Activated CD4-positive, alpha-beta T cell treated with anti-CD3 and anti-CD28 coated beads, Interleukin-2, amount 50 U/mL, for 1 hour (primary cell): ENCODE data around the gene PALLD.

Experiments used
- DNase-seq: peaks from one replicate; pipeline ENCODE4 v3.0.0-alpha.2; 2020

Gene PALLD

DNA sequence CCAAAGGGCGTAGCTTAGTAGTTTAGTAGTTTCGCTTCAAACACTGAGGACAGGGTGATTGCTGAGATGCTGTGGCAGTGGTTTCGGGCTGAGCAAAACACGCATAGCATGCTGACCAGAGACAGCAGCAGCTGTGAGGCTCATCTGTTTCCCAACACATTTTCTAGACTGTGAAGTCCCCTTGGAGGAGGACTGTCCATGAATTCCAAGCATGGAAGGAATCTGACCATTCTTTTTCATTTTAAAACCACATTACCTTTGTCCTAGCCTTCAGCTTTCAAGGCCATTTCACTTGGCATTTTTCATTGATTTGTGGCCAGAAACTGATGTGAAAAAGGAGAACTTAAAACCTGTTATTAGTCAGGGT, 240.9 kb downstream of the PALLD start:
- no peak for DNase-seq

GRCh38 chr4:168739886-168740285, 243.0 kb downstream of the PALLD start:
- no peak for DNase-seq

GRCh38 chr4:168740691-168741090, 243.8 kb downstream of the PALLD start:
- no peak for DNase-seq

- no peak for DNase-seq
Measured at GRCh38 chr4:168741281-168742173, 244.7 kb downstream of the PALLD start.

DNA sequence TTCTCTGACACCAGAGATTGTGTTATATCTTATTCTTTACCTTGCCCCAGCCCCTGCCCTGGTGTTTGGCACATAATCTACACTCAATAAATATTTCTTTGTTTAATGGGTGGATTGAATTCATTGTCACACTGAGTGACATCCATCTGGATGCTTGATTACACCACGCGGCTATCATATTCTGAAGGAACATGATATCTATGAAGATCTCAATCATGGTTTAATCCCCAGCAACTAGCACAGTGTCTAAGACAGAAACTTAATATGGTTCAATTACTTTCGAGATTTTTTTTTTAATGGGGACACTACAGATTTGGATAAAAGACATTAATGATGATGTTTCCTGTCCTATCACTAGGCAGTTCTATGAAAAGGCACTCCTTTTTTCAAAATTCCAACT, 246.3 kb downstream of the PALLD start:
- DNase-seq: no peak

GRCh38 chr4:168743601-168744000, 246.7 kb downstream of the PALLD start:
- DNase-seq: no peak

- DNase-seq: no peak
Measured at GRCh38 chr4:168744021-168744420, 247.2 kb downstream of the PALLD start.

GRCh38 chr4:168748807-168749206, 252.0 kb downstream of the PALLD start:
- no peak for DNase-seq

DNA sequence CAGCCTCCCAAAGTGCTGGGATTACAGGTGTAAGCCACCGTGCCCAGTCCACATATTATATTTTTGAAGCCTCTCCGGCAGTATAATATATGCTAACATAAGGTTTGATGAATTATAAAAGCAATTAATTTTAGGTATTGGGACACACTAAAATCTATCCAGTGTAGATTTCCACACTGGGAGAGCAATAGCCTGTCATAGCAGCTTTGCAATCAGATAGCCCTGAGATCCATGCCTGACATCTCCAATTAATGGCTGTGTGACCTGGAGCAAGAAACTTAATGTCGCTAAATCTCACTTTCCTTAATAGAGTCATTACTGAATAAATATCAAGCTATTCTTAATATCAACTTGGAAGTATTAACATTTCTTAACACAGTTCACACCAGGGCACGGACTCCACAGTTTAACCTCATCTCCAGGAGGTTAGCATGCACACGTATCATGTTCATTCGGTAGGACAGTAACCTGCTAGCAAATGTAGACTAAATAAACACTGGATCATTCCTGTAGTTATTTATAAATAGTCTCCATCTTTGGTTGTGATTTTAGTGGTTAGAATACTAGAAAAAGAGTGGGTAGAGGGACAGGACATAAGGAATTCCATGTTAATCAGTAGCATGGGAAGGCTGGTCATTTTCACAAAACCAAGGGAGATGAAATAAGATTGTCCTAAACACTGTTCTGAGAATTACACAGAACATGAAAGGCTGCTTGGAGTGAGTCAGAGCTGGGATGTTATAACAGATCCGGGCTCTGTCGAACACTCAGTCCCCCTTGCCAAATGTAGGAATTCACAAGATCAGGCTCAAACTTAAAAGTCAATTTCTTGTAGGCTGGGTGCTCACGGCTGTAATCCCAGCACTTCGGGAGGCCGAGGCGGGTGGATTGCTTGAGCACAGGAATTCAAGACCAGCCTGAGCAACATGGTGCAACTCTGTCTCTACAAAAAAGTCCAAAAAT, 254.7 kb downstream of the PALLD start:
- no peak for DNase-seq

DNA sequence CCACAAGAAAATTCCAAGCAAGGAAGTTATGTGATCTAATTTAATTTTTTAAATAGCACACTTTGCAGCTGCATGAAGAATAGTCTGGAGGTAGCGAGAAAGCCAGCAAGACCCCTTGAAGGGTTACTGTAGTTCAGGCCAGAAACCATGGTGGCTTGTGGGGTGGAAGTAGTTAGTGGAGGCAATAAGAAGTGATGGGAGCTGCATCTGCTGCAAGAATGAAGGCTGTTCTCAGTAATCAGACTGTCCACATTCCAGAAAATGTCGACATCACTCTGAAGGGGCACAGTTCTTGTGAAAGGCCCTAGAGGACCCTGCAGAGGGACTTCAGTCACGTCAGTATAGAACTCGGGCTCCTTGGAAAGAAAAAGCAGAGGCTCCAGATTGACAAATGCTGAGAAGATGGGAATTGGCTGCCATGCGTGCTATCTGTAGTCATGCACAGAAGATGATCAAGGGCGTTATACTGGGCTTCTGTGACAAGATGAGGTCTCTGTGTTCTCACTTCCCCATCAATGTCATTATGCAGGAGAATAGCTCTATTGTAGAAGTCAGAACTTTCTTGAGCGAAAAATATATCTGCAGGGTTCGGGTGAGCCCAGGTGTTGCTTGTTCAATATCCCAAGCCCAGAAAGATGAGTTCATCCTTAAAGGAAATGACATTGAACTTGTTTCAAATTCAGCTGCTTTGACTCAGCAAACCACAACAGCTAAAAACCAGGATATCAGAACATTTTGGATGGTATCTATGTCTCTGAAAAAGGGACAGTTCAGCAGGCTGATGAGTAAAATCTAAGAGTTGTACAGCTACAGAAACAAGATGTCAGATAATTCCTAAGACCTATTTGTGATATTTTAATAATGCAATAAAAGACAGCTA, 259.0 kb downstream of the PALLD start:
- DNase-seq: no peak

GRCh38 chr4:168757500-168757899, 260.6 kb downstream of the PALLD start:
- no peak for DNase-seq

DNA sequence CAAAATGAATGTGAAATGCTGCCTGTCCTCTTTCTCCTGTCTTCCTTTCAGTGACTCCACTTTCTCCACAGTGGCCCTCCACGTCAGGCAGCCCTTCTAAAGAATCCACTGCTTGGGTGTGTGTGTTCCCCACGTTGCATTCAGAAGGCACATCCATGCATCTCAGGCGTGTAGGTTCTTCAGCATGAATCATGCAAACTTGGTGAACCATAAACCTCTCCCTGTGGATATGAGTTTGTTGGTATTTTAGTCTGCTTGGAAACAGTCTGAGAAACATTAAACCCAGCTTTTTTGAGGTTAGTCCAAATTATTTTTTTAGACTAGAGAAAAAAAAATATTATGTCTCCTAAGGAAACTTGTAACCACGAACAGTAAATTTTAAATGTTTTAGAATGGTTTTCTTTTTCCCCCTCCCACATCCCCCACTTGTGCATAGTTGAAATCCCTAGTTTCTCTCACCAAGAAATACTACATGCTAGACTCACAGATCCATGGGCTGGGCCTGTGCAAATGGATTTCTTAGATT, 261.6 kb downstream of the PALLD start:
- no peak for DNase-seq

DNA sequence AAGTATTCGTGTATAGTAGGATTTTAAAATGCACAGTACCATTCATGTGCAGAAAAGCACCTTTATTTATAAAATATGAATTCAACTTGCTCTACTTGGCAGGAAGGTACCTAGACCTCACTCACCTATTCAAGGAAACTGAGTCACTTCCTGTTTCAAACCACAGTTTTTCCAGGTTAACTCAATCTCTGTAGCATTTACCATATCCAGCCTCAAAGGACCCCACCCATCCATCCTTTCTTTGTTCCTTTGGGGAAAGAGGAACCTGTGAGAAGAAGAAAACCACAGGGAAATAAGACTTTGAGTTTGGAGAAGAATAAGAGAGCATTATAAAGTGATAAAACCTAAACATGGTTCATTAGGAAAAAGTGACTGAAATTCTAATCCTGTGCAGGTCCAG, 262.5 kb downstream of the PALLD start:
- no peak for DNase-seq

DNA sequence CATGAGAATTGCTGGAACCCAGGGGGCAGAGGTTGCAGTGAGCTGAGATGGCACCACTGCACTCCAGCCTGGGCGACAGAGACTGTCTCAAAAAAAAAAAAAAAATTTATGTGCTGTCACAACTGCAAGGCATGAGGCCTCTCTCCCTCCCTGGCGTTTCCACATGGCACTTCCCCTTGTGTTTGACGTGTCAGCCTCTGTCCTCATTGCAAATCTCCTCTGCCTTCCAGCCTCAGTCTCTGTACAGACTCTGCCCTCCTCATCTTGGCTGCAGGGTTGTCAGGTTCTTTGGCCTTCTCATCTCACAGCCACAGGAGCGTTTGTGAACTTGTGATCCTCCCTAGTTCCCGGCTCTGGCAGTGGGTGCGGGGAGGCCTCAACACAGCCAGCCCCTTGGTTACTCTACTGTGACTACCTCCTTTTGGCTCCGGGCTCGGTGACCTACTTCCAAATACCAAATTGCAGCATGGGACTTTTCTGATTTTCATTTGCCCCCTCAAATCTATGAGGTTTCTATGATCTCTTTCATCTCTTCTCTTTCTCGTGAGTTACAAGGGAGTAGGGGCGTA, 263.2 kb downstream of the PALLD start:
- no peak for DNase-seq

DNA sequence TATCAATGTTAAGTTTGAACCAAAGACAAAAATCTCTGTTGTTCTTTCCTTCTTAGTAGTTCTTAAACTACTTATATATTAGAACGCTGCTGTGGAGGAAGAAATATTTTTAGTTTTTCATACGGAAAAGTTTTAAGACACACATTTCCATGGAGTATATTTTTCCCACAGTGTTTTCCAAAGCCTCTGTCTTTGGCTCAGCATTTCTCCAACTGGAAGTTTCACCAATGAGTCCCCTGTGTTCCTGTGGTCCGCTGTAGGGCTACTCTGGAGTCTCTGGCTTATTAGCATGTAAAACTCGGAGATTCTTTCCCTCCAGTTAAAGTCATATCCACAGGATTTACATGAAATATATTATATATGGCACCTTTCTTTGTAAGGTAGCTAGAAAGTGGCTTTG, 264.2 kb downstream of the PALLD start:
- no peak for DNase-seq

- DNase-seq: no peak
Measured at GRCh38 chr4:168765322-168765721, 268.5 kb downstream of the PALLD start.

- no peak for DNase-seq
Measured at GRCh38 chr4:168765726-168766125, 268.9 kb downstream of the PALLD start.

DNA sequence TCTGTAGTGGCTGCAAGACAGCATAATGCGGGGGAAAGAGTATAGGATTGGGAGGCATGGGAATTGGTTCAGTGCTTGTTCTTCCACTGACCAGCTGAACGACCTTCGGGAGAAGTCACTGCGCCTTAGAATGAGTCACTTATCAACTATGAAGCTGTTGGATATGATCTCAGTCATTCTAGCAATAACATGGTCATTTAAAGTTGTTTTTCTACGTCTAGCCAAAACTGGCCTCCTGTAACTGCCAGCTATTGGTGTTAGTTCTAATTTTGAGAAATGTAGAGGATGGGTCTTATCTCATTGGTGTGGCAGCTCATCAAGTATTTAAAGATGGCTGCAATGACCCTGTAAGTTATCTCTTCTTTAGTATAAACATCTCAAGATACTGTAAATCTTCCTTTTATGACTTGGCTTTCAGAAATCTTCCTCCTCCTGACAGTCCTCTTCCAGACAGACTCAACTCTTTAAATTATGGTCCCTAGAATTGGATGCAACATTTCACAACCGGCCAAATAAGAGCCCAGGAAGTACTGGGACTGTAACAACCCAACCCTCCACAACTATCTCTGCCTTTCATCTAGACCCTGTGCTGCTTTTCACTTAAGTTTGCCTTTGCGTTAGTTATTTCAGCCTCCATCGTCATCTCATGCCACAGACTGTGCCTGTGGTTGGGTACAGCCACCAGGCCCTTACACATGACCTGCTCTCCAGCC, 269.9 kb downstream of the PALLD start:
- DNase-seq: no peak

DNA sequence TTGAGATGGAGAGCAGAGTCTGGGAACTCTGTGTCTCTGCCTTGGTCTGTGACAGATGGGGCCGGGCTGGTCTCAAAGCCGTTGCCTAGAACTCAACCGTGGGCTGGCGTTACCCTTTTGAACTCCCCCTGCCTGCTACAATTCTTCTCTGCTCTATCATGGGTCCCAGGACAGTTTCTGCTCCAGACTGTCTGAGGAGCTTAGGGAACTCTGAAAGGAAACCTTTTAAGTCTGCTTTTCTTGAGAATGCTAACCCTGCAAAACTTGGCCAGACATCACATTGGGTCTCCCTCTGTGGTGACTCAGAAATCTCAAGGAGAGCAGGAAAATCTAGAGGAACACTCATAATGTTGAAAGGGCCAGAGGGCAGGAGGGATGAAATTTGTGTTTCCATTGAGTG, 272.6 kb downstream of the PALLD start:
- DNase-seq: no peak

DNA sequence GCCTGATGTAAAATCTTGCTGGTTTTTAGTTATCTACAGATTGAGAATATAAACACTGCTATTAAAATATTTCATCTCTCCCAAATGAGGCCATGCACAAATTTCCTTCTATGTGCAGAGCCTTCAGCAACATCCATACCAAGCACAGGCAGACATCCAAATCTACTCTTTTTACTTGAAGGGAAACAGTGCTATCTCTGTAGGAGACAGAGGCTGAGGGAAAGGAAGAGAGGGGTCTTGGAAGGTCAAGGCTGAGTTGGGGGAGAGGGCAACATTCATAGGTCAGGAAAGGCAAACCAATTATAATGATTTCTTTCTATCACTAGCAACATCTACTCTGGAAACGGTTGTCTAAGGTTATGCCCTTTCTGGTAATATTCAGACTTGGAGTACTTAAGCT, 273.0 kb downstream of the PALLD start:
- DNase-seq: no peak

- no peak for DNase-seq
Measured at GRCh38 chr4:168771251-168771650, 274.4 kb downstream of the PALLD start.
